ENCODE measurements around the gene USP5. TPM values are rescaled to one million over a fixed set of nuclear protein-coding genes. Genes with fewer than 3 reads are reported as not detected.

The USP5 gene
- total RNA-seq, 1 donor from 2014 or later, result 146 TPM

GRCh38 chr12:6847676-6848075 is 4.3 kb upstream of the USP5 start:
- no peak for DNase-seq (ENCODE audit: low read depth)

GRCh38 chr12:6849427-6849826 is 2.5 kb upstream of the USP5 start:
- Histone ChIP-seq H3K4me3 (ENCODE audit: insufficient read depth, low read depth, low read length) (no peak overlapping the region), H4K20me1 (ENCODE audit: insufficient read depth, low read length) (peaks cover 44% of the 10 kb centered on the region), H3K27me3 (ENCODE audit: insufficient read depth, low read length) (no peaks in the 10 kb centered on the region), H3K4me1 (ENCODE audit: insufficient read depth, low read length) (peaks cover 19% of the 10 kb centered on the region), H3K27ac (ENCODE audit: low read depth, low read length) (no peak overlapping the region), H3K9me3 (ENCODE audit: insufficient read depth, low read depth, low read length) (no peaks in the 10 kb centered on the region), H3K79me2 (ENCODE audit: insufficient read depth, low read length) (peaks cover 57% of the 10 kb centered on the region), H3K9ac (ENCODE audit: low read length) (no peak overlapping the region), H3K36me3 (ENCODE audit: insufficient read depth, low read length) (peaks cover 25% of the 10 kb centered on the region), H3K4me2 (ENCODE audit: low read length) (peak overlapping the region; percentile 88), H2AFZ (ENCODE audit: low read depth, low read length) (no peak overlapping the region)
- no peak for FAIRE-seq
- Mint-ChIP-seq H3K4me1 (ENCODE audit: low read depth, unreplicated experiment) (peaks cover 10% of the 10 kb centered on the region), H3K27me3 (ENCODE audit: low read depth, unreplicated experiment) (no peaks in the 10 kb centered on the region), H3K4me3 (ENCODE audit: unreplicated experiment) (no peak overlapping the region), H3K9me3 (ENCODE audit: unreplicated experiment) (no peaks in the 10 kb centered on the region), H3K27ac (ENCODE audit: unreplicated experiment) (no peak overlapping the region), H3K36me3 (ENCODE audit: low read depth, unreplicated experiment) (peaks cover 7% of the 10 kb centered on the region)
- TF ChIP-seq CTCF (IDR thresholded peaks at IDR 0.05; ENCODE audit: insufficient read depth, low read depth, low read length) (no peak), EZH2 (IDR thresholded peaks at IDR 0.05; ENCODE audit: insufficient read depth, low read length) (no peak)
- no peak for DNase-seq (ENCODE audit: low read depth)

More at GRCh38 chr12:6847676-6848075, 4.3 kb upstream of the USP5 start:
- peaks cover 31% of the 10 kb centered on the region for H3K36me3 ChIP-seq (ENCODE audit: insufficient read depth, low read length)
- Mint-ChIP-seq H3K4me3 (ENCODE audit: unreplicated experiment) (no peak overlapping the region), H3K27ac (ENCODE audit: unreplicated experiment) (no peak overlapping the region), H3K27me3 (ENCODE audit: low read depth, unreplicated experiment) (no peaks in the 10 kb centered on the region), H3K36me3 (ENCODE audit: low read depth, unreplicated experiment) (peaks cover 13% of the 10 kb centered on the region), H3K9me3 (ENCODE audit: unreplicated experiment) (no peaks in the 10 kb centered on the region), H3K4me1 (ENCODE audit: low read depth, unreplicated experiment) (peaks cover 1% of the 10 kb centered on the region)
- TF ChIP-seq CTCF (IDR thresholded peaks at IDR 0.05; ENCODE audit: insufficient read depth, low read depth, low read length), result no peak
- TF ChIP-seq EZH2 (IDR thresholded peaks at IDR 0.05; ENCODE audit: insufficient read depth, low read length), result no peak
- H3K79me2 ChIP-seq (ENCODE audit: insufficient read depth, low read length), result peaks cover 40% of the 10 kb centered on the region
- H3K9me3 ChIP-seq (ENCODE audit: insufficient read depth, low read depth, low read length), result no peaks in the 10 kb centered on the region
- no peak for FAIRE-seq
- H3K4me3 ChIP-seq (ENCODE audit: insufficient read depth, low read depth, low read length), result no peak overlapping the region
- no peak overlapping the region for H3K9ac ChIP-seq (ENCODE audit: low read length)
- H2AFZ ChIP-seq (ENCODE audit: low read depth, low read length), result no peak overlapping the region
- H3K27ac ChIP-seq (ENCODE audit: low read depth, low read length), result no peak overlapping the region
- no peak overlapping the region for H3K4me2 ChIP-seq (ENCODE audit: low read length)
- H3K27me3 ChIP-seq (ENCODE audit: insufficient read depth, low read length), result no peaks in the 10 kb centered on the region
- peaks cover 8% of the 10 kb centered on the region for H3K4me1 ChIP-seq (ENCODE audit: insufficient read depth, low read length)
- peaks cover 36% of the 10 kb centered on the region for H4K20me1 ChIP-seq (ENCODE audit: insufficient read depth, low read length)

DNA sequence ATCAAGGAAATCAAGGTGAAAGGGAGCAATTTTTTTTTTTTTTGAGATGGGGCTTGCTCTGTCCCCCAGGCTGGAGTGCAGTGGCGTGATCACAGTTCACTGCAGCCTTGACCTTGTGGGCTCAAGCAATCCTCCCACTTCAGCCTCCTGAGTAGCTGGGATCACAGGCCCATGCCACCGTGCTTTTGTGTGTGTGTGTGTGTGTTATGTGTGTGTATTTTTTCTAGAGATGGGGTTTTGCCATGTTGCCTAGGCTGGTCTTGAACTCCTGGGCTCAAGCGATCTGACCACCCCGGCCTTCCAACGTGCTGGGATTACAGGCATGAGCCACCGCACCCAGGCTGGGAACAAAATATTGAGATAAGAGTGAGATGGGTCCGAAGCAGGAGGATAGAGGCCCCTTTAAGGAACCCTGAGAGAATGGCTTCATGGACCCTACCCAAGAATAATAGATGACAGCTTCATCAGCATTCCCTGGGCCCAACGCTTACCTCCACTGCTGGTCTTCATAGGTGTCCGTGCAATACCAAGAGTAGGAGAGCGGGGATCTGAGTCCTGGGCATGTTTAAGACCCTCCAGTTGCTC is 1.9 kb upstream of the USP5 start:
- no peak for TF ChIP-seq EZH2 (IDR thresholded peaks at IDR 0.05; ENCODE audit: insufficient read depth, low read length)
- TF ChIP-seq CTCF (IDR thresholded peaks at IDR 0.05; ENCODE audit: insufficient read depth, low read depth, low read length), result no peak
- no peak for DNase-seq (ENCODE audit: low read depth)
- H3K4me1 ChIP-seq (ENCODE audit: insufficient read depth, low read length), result peaks cover 19% of the 10 kb centered on the region
- peaks cover 20% of the 10 kb centered on the region for H3K36me3 ChIP-seq (ENCODE audit: insufficient read depth, low read length)
- no peaks in the 10 kb centered on the region for H3K9me3 Mint-ChIP-seq (ENCODE audit: unreplicated experiment)
- peaks cover 45% of the 10 kb centered on the region for H4K20me1 ChIP-seq (ENCODE audit: insufficient read depth, low read length)
- no peak for FAIRE-seq
- no peaks in the 10 kb centered on the region for H3K9me3 ChIP-seq (ENCODE audit: insufficient read depth, low read depth, low read length)
- no peak overlapping the region for H3K27ac ChIP-seq (ENCODE audit: low read depth, low read length)
- H3K4me1 Mint-ChIP-seq (ENCODE audit: low read depth, unreplicated experiment), result peaks cover 10% of the 10 kb centered on the region
- H3K4me3 ChIP-seq (ENCODE audit: insufficient read depth, low read depth, low read length), result peak overlapping the region; percentile 87
- H3K9ac ChIP-seq (ENCODE audit: low read length), result peak overlapping the region; percentile 88
- H2AFZ ChIP-seq (ENCODE audit: low read depth, low read length), result no peak overlapping the region
- H3K36me3 Mint-ChIP-seq (ENCODE audit: low read depth, unreplicated experiment), result peaks cover 7% of the 10 kb centered on the region
- no peaks in the 10 kb centered on the region for H3K27me3 Mint-ChIP-seq (ENCODE audit: low read depth, unreplicated experiment)
- peak overlapping the region; percentile 88 for H3K4me2 ChIP-seq (ENCODE audit: low read length)
- H3K27ac Mint-ChIP-seq (ENCODE audit: unreplicated experiment), result no peak overlapping the region
- peaks cover 63% of the 10 kb centered on the region for H3K79me2 ChIP-seq (ENCODE audit: insufficient read depth, low read length)
- H3K27me3 ChIP-seq (ENCODE audit: insufficient read depth, low read length), result no peaks in the 10 kb centered on the region
- peak overlapping the region; percentile 66 for H3K4me3 Mint-ChIP-seq (ENCODE audit: unreplicated experiment)

Measured in astrocyte (in vitro differentiated cells and primary cell).